ENCODE results near the gene COX18.

GRCh38 chr4:73064536-73064935, 5.0 kb downstream of the COX18 start:
- TF ChIP-seq POLR2A (IDR thresholded peaks at IDR 0.05; ENCODE audit: low read length) (no peak), GATA1 (IDR thresholded peaks at IDR 0.05; ENCODE audit: low read depth, low read length) (no peak)

Measured in erythroblast (primary cell).